H7 (cell line): ENCODE data around the gene DUSP16. TPM values are rescaled to one million over a fixed set of nuclear protein-coding genes. Genes with fewer than 3 reads are reported as not detected.
"Not testable (repeated sequence)": the region's sequence is repeated elsewhere in the genome, so short reads cannot be mapped to it uniquely, and the experiment has no call there.

Source experiments
- DNase-seq: peaks from one replicate; pipeline ENCODE4 v3.0.0; 2012
- H3K27me3 ChIP-seq: 2 replicates; pipeline ENCODE4 v1.6.0; 2011; ENCODE audit warnings: mild to moderate bottlenecking, low read length; ENCODE audit not compliant: control insufficient read depth, insufficient read depth
- H3K36me3 ChIP-seq: replicated peaks from 2 replicates; pipeline ENCODE4 v1.5.1; 2011; ENCODE audit warnings: low read length; ENCODE audit not compliant: control insufficient read depth, insufficient read depth
- H3K4me3 ChIP-seq: 2 replicates; pipeline ENCODE4 v1.5.1; 2011; ENCODE audit warnings: low read depth, mild to moderate bottlenecking, control low read depth, low read length, moderate library complexity; ENCODE audit not compliant: insufficient read depth
- total RNA-seq: library from RNA; depleted of rRNA; stranded (reverse); fragments of >200 nt; shearing (Covaris generic); gene quantifications from 2 replicates; pipeline ENCODE4 v1.2.3, GENCODE V29; 2014

The DUSP16 gene
- total RNA-seq, 1 experiment from 2014 or later = 13.6 TPM

DNA sequence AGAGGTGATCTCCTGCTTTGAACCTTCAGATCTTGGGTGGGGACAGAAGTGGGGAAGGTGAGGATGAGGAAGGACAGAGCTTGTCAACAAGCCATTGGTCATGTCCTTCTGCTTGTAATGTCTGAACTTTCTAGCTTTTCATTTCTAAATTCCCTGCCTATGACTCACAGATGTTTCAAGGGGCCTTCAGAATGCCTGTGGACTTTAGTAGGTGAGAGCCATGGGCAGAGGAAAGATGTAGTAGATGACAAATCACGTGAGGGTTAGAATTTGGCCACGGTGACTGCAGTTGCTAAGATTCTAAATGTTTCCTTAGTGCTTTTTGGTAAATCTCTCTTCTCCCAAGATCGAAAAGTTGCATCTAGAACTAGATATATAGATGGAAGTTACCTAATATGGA, 30.3 kb upstream of the DUSP16 start:
- no peak for DNase-seq
- no peaks in the 10 kb centered on the region; the same call in 1 of the 2 replicates for H3K27me3 ChIP-seq
- no peak overlapping the region for H3K4me3 ChIP-seq
- no peaks in the 10 kb centered on the region for H3K36me3 ChIP-seq

GRCh38 chr12:12590961-12591360, 28.3 kb upstream of the DUSP16 start:
- Histone ChIP-seq H3K27me3 (no peaks in the 10 kb centered on the region; the same call in 1 of the 2 replicates), H3K36me3 (no peaks in the 10 kb centered on the region), H3K4me3 (no peak overlapping the region)
- DNase-seq = no peak

DNA sequence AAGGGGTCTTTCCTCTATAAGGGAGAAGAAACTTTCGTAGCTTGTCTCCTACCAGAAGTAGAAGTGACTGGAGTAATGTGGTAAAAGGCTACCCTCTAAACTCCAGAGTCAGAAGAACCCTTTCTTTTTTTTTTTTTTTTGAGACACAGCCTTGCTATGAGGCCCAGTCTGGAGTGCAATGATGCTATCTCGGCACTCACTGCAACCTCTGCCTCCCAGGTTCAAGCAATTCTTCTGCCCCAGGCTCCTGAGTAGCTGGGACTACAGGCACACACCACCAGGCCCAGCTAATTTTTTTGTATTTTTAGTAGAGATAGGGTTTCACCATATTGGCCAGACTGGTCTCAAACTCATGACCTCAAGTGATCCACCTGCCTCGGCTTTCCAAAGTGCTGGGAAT, 25.8 kb upstream of the DUSP16 start:
- H3K4me3 ChIP-seq, H3K27me3 ChIP-seq, DNase-seq, H3K36me3 ChIP-seq: not testable (repeated sequence)

GRCh38 chr12:12587878-12588277, 25.2 kb upstream of the DUSP16 start:
- Histone ChIP-seq H3K27me3 (no peaks in the 10 kb centered on the region; the same call in 1 of the 2 replicates), H3K36me3 (no peaks in the 10 kb centered on the region), H3K4me3 (no peak overlapping the region)
- no peak for DNase-seq

DNA sequence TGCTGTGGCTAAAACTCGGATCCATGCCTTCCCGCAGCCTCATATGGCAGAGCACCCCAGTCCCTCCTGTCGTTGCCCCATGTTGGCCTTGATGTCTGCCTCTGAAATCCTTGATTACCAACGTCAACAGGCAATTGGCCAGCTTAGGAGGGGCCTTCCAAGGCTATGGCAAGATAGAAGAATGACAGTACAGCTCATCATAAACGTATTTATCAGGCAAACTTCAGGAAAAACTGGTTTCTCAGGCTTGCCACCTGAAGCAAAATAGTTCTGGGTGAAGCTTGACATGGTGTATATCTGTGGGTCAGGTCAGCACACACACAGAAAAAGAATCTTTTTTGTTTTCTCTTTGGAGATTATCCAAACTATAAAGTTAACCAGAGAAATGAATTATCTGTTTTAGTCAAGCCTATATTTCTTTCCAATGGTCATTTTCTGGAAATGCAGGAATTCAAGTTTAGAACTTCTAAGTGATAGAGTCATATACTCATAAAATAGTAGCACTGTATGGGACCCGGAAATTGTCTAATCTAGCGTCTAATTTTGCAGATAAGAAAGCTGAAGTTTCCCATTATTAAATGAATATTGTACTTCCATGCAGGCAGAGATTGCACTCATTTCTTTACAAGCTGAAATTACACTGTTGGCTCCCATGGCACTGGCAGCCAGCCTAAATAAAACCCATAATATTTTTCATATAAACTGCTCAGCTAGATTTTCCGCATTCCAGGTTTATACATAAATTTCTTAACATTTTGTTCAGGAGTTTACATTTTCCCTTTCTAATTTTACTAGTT, 24.4 kb upstream of the DUSP16 start:
- DNase-seq = no peak

GRCh38 chr12:12585115-12585863, 22.6 kb upstream of the DUSP16 start:
- Histone ChIP-seq H3K36me3 (no peaks in the 10 kb centered on the region), H3K4me3 (no peak overlapping the region), H3K27me3 (no peaks in the 10 kb centered on the region; the same call in 1 of the 2 replicates)
- no peak for DNase-seq

More for the DNA sequence above, 24.4 kb upstream of the DUSP16 start:
- H3K4me3 ChIP-seq = no peak overlapping the region
- H3K27me3 ChIP-seq = no peaks in the 10 kb centered on the region; the same call in 1 of the 2 replicates
- H3K36me3 ChIP-seq = no peaks in the 10 kb centered on the region

DNA sequence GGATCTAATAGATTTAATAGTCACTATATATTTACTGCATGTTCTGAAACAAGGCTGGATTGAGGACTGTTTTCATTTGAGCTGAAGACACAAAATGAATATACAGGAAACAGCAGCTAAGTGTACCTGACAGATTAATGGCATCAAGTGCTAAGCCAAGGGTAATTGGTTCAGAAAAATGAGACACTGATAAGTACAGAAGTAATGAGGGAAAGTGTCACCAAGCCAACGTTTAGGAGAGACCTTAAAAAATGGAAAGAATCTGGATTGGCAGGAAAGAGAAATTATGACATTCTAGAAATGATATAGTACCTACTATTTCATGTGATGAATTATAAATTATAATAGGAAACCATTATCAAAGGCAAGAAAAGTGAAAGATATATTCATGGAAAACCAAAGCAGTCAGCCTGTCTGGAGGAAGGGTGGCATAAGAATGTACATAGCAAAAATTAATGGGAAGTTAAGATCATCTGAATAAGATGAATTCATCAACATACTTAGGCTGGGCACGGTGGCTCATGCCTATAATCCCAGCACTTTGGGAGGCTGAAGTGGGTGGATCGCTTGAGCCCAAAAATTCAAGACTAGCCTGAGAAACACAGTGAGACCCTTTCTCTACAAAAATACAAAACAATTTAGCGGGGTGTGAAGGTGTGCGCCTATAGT, 21.0 kb upstream of the DUSP16 start:
- no peak overlapping the region for H3K4me3 ChIP-seq
- H3K27me3 ChIP-seq = no peaks in the 10 kb centered on the region
- no peak for DNase-seq
- no peaks in the 10 kb centered on the region for H3K36me3 ChIP-seq

DNA sequence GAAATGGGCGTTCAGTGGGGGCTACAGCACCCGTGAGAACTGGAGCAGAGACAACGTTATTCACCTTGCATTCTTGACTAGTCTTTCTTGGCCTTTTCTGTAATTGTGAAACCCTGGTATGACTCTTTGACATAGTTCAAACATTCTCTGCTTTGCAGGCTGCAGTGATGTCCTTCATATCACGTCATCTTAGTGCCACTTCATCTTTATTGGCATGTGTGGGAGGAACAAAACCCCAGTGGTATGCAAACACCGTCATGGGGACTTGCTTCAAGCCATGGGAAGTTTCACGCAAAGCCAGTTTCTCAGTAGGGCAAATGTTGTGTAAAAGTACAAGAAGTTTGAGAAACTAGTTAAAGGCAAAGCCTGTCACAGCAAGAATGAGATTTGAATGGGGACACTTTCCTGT, 20.2 kb upstream of the DUSP16 start:
- Histone ChIP-seq H3K27me3 (no peaks in the 10 kb centered on the region), H3K4me3 (no peak overlapping the region), H3K36me3 (no peaks in the 10 kb centered on the region)
- no peak for DNase-seq

DNA sequence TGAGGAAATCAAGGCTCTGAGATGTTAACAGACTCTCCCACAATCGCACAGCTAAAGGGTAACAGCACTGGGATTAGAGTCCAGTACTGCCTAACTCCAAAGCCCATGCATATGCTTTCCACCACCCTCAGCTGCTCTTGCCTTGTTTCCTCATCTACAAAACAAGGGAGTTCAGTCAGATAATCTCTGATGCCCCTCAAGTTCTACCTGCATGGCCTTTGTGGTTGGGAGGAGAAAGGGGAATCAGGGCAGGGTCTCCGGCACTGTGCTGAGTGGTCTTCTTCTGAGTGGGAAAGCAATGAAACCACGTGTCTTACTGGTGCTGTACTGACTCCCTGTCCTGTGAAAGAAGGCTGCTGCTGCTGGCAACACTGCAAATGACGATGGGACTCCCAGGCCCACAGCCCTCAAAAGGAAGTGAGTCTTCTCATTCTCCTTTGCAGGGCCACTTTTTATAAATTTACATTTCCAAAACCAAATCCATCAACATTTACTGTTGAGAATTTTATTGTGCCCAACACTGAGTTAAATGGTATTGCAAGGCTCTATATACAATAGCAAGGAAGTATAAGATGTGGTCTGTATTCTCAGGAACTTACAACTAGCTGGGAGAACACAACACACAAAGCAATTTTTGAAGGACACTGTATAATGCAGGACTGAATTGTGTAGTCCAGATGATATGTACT, 19.7 kb upstream of the DUSP16 start:
- Histone ChIP-seq H3K36me3 (no peaks in the 10 kb centered on the region), H3K4me3 (no peak overlapping the region), H3K27me3 (no peaks in the 10 kb centered on the region)
- no peak for DNase-seq

DNA sequence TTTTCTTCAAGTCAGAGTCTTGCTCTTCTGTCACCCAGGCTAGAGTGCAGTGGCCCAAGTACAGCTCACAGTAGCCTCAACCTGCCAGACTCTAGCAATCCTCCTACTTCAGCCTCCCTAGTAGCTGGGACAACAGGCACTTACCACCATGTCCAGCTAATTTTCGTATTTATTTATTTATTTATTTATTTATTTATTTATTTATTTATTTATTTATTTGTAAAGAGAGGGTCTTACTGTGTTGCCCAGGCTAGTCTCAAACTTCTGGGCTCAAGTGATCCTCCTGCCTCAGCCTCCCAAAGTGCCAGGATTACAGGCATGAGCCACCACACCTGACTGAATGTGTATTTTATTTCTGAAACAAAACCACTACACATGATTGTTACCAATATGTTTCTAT, 18.1 kb upstream of the DUSP16 start:
- H3K27me3 ChIP-seq, H3K36me3 ChIP-seq, DNase-seq, H3K4me3 ChIP-seq: not testable (repeated sequence)

- no peak overlapping the region for H3K4me3 ChIP-seq
- no peaks in the 10 kb centered on the region for H3K27me3 ChIP-seq
- DNase-seq = no peak
- H3K36me3 ChIP-seq = no peaks in the 10 kb centered on the region
Observed at GRCh38 chr12:12577786-12578185, 15.1 kb upstream of the DUSP16 start.

- no peak overlapping the region for H3K4me3 ChIP-seq
- DNase-seq = no peak
- H3K36me3 ChIP-seq = no peaks in the 10 kb centered on the region
- H3K27me3 ChIP-seq = no peaks in the 10 kb centered on the region
Observed at GRCh38 chr12:12572659-12573058, 10.0 kb upstream of the DUSP16 start.

- not testable (repeated sequence) for H3K4me3 ChIP-seq, H3K27me3 ChIP-seq, DNase-seq, H3K36me3 ChIP-seq
Observed at GRCh38 chr12:12565971-12566370, 3.3 kb upstream of the DUSP16 start.

GRCh38 chr12:12564911-12565310, 2.2 kb upstream of the DUSP16 start:
- Histone ChIP-seq H3K27me3 (no peaks in the 10 kb centered on the region; the same call in 1 of the 2 replicates), H3K36me3 (no peaks in the 10 kb centered on the region), H3K4me3 (no peak overlapping the region)
- no peak for DNase-seq
